ENCODE data around the gene DPEP2. TPM values are rescaled to one million over a fixed set of nuclear protein-coding genes. Genes with fewer than 3 reads are reported as not detected.

The DPEP2 gene
- total and polyA plus RNA-seq, 10 of the 15 experiments (the other 5 are each of a cell fraction or from before 2014, with no cell fraction given) = 0.04 to 4.0 (median 2.1) TPM

DNA sequence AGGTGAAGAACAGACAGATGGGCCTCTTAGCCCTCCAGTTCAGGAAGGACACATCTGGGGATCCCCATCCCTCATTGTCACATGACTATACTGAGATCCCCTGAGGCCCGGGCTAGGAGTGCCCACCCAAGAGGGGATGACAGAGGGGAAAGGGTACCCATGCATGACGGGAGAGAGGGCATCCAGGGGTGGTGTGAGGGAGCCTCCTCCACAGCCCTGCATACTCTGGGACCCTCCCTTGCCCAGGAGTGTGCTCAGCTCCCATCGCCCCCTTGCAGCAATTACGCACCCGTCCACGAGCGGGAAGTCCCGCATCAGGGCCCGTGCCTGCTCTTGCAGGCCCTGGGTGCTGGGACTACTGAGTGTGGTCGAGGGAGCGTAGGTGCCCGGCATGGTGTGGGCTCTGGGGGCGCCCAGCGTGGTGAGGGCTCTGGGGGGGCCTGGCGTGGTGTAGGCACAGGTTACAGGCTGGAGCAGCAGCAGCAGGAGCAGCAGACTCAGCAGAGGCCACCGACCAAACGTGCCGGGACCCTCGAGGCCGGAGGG is 6.5 kb downstream of the DPEP2 start:
- CTCF ChIA-PET = interaction anchor here (1.1 to 2.3 kb wide), 4 partner anchors 16 to 238 kb away, joined by 3 to 23 read pairs (median 4); partner anchors contain the start of gene NFATC3
- Histone ChIP-seq H2AFZ (ENCODE audit: control insufficient read depth, low read depth, low read length) (peak overlapping the region; percentile 63), H3K4me1 (ENCODE audit: control insufficient read depth, insufficient read depth, low read length) (peaks cover 39% of the 10 kb centered on the region), H4K20me1 (ENCODE audit: control insufficient read depth, insufficient read depth) (no peaks in the 10 kb centered on the region), H3K9me3 (replicated peaks; ENCODE audit: control insufficient read depth, insufficient read depth, low read length) (no peaks in the 10 kb centered on the region), H3K9ac (ENCODE audit: control insufficient read depth, insufficient read depth, low read length) (no peak overlapping the region), H3K27me3 (replicated peaks in 1 of 2; ENCODE audit: control insufficient read depth in 2 of 2, insufficient read depth in 2 of 2, low read length in 1 of 2) (no peaks in the 10 kb centered on the region), H3K27ac (ENCODE audit: control insufficient read depth, insufficient read depth) (no peak overlapping the region; the same call in 1 of the 2 replicates), H3K4me2 (ENCODE audit: control insufficient read depth, insufficient read depth) (peak overlapping the region; percentile 79), H3K4me3 (peak overlapping the region; percentile 24; the same call in 1 of the 2 replicates), H3K36me3 (ENCODE audit: control insufficient read depth in 2 of 2, insufficient read depth in 2 of 2, low read length in 1 of 2) (no peaks in the 10 kb centered on the region), H3K79me2 (ENCODE audit: control insufficient read depth, insufficient read depth, low read length) (no peaks in the 10 kb centered on the region)
- no TSS peak for BruUV-seq (replicated peaks)
- no peak for DNase-seq (ENCODE audit: low read depth, low spot score)
- TF ChIP-seq JUND (IDR thresholded peaks at IDR 0.05; ENCODE audit: low read depth, low read length) = no peak
- no peak for TF ChIP-seq ZNF274 (IDR thresholded peaks at IDR 0.05; ENCODE audit: insufficient read depth, insufficient read length)
- TF ChIP-seq BMI1 (IDR thresholded peaks at IDR 0.05; ENCODE audit: borderline replicate concordance) = no peak
- TF ChIP-seq IKZF2 (IDR thresholded peaks at IDR 0.05) = no peak
- no peak for TF ChIP-seq NFYB (IDR thresholded peaks at IDR 0.05; ENCODE audit: insufficient read depth, low read depth, low read length)
- TF ChIP-seq POLR2AphosphoS2 (IDR thresholded peaks at IDR 0.05; ENCODE audit: low read depth, low read length) = no peak
- TF ChIP-seq SUPT20H (IDR thresholded peaks at IDR 0.05; ENCODE audit: borderline replicate concordance, control insufficient read depth, low read depth, low read length) = no peak
- peak in 1 of 2 experiments; percentile 4; a peak in 1 of 4 replicates for TF ChIP-seq BHLHE40 (IDR thresholded peaks at IDR 0.05; ENCODE audit: borderline replicate concordance in 1 of 2, low read depth in 2 of 2, low read length in 1 of 2)
- no peak for TF ChIP-seq MYB (IDR thresholded peaks at IDR 0.05; ENCODE audit: borderline replicate concordance, low read depth, low read length)
- TF ChIP-seq PAX5 (IDR thresholded peaks at IDR 0.05; ENCODE audit: borderline replicate concordance, low read depth, low read length) = peak; percentile 95
- no peak for TF ChIP-seq TAF1 (IDR thresholded peaks at IDR 0.05; ENCODE audit: borderline replicate concordance, low read depth, low read length)
- TF ChIP-seq MEF2A (IDR thresholded peaks at IDR 0.05; ENCODE audit: insufficient read depth, low read depth, low read length) = no peak
- TF ChIP-seq SKIL (IDR thresholded peaks at IDR 0.05; ENCODE audit: low read depth, poor library complexity, severe bottlenecking) = no peak
- TF ChIP-seq EZH2 (IDR thresholded peaks at IDR 0.05; ENCODE audit: borderline replicate concordance, control insufficient read depth, low read depth, low read length) = no peak
- no peak for TF ChIP-seq ASH2L (IDR thresholded peaks at IDR 0.05; ENCODE audit: borderline replicate concordance, low read depth)
- TF ChIP-seq SREBF1 (IDR thresholded peaks at IDR 0.05; ENCODE audit: low read length) = no peak
- SMC1A ChIA-PET (ENCODE audit: uncharacterized antibody, unreplicated experiment) = interaction anchor here (1.0 to 1.5 kb wide), 4 partner anchors 12 to 48 kb away, joined by 3 read pairs; partner anchors contain the start of gene DPEP3
- in situ Hi-C loops (cut with MboI) (loop anchor here (5.0 kb wide), 1 partner anchor 235 kb away; no protein-coding TSS in a partner anchor), intact Hi-C loops (cut with micrococcal nuclease; ENCODE audit: unreplicated experiment) (loop anchor here (1.0 to 2.0 kb wide), 4 partner anchors 31 to 237 kb away; partner anchors contain the start of genes DDX28 and DUS2)
- FAIRE-seq = no peak
- POLR2A ChIA-PET = no interaction called here
- peak; percentile 31 for ATAC-seq
- WGBS (ENCODE audit: insufficient coverage, insufficient replicate concordance, low lambda C conversion rate, missing lambda C conversion rate) = 17% methylated on average over 20 of the region's 20 CpGs
- RAD21 ChIA-PET (ENCODE audit: unreplicated experiment) = interaction anchor here (1.8 kb wide), 1 partner anchor 26 kb away, joined by 7 read pairs; no protein-coding TSS in a partner anchor

Data from GM12878 (cell line).